B cell (primary cell): ENCODE data around the gene HSD11B1.

Experiments used
- EZH2 ChIP-seq: IDR thresholded peaks from 2 replicates; pipeline ENCODE4 v1.6.1; 2012; ENCODE audit warnings: borderline replicate concordance, low read depth, mild to moderate bottlenecking, moderate library complexity, low read length; ENCODE audit not compliant: insufficient read depth, poor library complexity, severe bottlenecking
- TF ChIP-seq, protein P1 (sequence below): fragments of 200-600 bp; IDR thresholded peaks from one replicate; pipeline ENCODE4 v1.8.0; 2022; ENCODE audit warnings: antibody characterized with exemption, mild to moderate bottlenecking

DNA sequence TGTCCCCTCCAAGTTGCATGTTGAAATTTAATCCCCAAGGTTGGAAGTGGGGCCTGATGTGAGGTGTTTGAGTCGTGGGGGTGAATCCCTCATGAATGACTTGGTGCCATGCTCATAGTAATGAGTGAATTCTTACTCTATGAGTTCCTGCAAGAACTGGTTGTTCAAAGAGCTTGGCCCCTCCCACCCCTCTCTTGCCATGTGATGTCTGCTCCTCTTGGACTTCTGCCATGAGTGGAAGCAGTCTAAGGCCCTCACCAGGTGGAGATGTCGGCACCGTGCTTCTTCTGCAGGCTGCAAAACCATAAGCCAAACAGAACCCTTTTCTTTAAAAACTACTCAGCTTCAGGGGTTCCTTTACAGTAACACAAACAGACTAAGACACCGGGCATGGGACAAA is 15.2 kb upstream of the HSD11B1 start:
- TF ChIP-seq, protein P1, sequence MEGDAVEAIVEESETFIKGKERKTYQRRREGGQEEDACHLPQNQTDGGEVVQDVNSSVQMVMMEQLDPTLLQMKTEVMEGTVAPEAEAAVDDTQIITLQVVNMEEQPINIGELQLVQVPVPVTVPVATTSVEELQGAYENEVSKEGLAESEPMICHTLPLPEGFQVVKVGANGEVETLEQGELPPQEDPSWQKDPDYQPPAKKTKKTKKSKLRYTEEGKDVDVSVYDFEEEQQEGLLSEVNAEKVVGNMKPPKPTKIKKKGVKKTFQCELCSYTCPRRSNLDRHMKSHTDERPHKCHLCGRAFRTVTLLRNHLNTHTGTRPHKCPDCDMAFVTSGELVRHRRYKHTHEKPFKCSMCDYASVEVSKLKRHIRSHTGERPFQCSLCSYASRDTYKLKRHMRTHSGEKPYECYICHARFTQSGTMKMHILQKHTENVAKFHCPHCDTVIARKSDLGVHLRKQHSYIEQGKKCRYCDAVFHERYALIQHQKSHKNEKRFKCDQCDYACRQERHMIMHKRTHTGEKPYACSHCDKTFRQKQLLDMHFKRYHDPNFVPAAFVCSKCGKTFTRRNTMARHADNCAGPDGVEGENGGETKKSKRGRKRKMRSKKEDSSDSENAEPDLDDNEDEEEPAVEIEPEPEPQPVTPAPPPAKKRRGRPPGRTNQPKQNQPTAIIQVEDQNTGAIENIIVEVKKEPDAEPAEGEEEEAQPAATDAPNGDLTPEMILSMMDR = no peak
- no peak for TF ChIP-seq EZH2
